Nephron progenitor cell (in vitro differentiated cells): Measurements from ENCODE around the gene STRN4.

Experiments used
- DNase-seq: peaks from one replicate; pipeline ENCODE4 v3.0.0; 2021
- H3K27ac Mint-ChIP-seq: 2 replicates; pipeline ENCODE4 v1.8.0; 2021; ENCODE audit warnings: mild to moderate bottlenecking, moderate library complexity, mixed read lengths
- H3K27me3 Mint-ChIP-seq: 2 replicates; pipeline ENCODE4 v1.8.0; 2021; ENCODE audit warnings: mild to moderate bottlenecking, low read depth, mixed read lengths; ENCODE audit not compliant: poor library complexity
- H3K36me3 Mint-ChIP-seq: 2 replicates; pipeline ENCODE4 v1.8.0; 2021; ENCODE audit warnings: low read depth, mixed read lengths
- H3K4me1 Mint-ChIP-seq: 2 replicates; pipeline ENCODE4 v1.8.0; 2021; ENCODE audit warnings: mixed read lengths
- H3K4me3 Mint-ChIP-seq: 2 replicates; pipeline ENCODE4 v1.8.0; 2021; ENCODE audit warnings: mild to moderate bottlenecking, moderate library complexity, mixed read lengths
- H3K9me3 Mint-ChIP-seq: 2 replicates; pipeline ENCODE4 v1.8.0; 2021; ENCODE audit warnings: mild to moderate bottlenecking, moderate library complexity, mixed read lengths
- TF ChIP-seq, protein P1 (sequence below): fragments of 200-600 bp; sonication (generic); IDR thresholded peaks from 2 replicates; pipeline ENCODE4 v1.5.0; 2021; ENCODE audit warnings: antibody characterized with exemption

STRN4 gene

DNA sequence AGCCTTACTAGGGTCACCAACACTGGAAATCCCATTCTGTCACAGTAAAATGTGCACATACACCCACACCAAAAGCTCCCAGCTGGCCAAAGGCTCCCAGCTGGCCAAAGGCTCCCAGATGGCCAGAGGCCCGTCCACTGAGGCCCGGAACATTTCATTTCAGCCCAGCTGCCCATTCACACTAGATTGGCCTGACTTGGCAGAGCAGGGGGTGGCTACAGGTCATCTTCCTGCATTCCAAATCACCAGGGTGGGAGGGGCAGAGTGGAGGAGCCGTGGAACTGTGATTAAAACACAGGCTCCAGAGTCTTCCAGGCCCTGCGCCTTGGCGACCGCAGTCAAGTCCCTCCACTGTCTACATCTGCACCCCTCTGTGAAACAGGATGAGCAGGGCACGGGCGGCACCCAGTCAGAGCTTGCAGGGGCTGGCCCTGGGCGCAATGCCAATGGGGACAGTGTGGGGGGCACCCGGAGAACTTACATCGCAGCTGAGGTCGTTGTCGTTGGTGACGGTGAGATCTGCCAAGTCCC lies 19.2 kb downstream of the STRN4 start:
- Mint-ChIP-seq H3K9me3 (no peaks in the 10 kb centered on the region), H3K27ac (peak overlapping the region; percentile 36), H3K36me3 (peaks cover 49% of the 10 kb centered on the region)

DNA sequence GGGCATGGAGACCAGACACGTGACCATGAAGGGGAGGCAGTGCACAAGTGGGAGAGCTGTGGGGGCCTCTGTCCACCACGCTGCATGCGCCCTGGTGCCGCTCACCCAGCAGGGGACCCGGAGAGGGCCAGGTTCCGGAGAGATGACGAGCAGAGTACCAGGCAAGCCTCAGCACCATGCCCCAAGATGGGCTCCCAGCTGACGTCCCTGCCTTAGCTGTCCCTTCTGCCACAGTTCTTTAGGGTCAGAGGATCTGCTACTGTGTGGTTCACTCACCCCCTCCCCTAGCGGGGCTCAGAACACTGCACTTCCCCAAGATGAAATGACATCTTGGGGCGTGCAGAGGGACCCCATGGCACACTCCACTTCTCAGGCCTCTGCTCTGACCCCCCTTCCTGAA lies 19.7 kb downstream of the STRN4 start:
- peaks cover 20% of the 10 kb centered on the region for H3K4me1 Mint-ChIP-seq
- peak overlapping the region; percentile 89 for H3K27ac Mint-ChIP-seq
- TF ChIP-seq, protein P1, sequence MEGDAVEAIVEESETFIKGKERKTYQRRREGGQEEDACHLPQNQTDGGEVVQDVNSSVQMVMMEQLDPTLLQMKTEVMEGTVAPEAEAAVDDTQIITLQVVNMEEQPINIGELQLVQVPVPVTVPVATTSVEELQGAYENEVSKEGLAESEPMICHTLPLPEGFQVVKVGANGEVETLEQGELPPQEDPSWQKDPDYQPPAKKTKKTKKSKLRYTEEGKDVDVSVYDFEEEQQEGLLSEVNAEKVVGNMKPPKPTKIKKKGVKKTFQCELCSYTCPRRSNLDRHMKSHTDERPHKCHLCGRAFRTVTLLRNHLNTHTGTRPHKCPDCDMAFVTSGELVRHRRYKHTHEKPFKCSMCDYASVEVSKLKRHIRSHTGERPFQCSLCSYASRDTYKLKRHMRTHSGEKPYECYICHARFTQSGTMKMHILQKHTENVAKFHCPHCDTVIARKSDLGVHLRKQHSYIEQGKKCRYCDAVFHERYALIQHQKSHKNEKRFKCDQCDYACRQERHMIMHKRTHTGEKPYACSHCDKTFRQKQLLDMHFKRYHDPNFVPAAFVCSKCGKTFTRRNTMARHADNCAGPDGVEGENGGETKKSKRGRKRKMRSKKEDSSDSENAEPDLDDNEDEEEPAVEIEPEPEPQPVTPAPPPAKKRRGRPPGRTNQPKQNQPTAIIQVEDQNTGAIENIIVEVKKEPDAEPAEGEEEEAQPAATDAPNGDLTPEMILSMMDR: no peak
- no peaks in the 10 kb centered on the region for H3K9me3 Mint-ChIP-seq
- peaks cover 47% of the 10 kb centered on the region for H3K36me3 Mint-ChIP-seq
- H3K27me3 Mint-ChIP-seq: no peaks in the 10 kb centered on the region
- no peak overlapping the region for H3K4me3 Mint-ChIP-seq
- no peak for DNase-seq

More for the DNA sequence above, 19.2 kb downstream of the STRN4 start:
- TF ChIP-seq, protein P1: no peak
- peaks cover 25% of the 10 kb centered on the region for H3K4me1 Mint-ChIP-seq
- no peaks in the 10 kb centered on the region for H3K27me3 Mint-ChIP-seq
- no peak for DNase-seq
- no peak overlapping the region for H3K4me3 Mint-ChIP-seq

DNA sequence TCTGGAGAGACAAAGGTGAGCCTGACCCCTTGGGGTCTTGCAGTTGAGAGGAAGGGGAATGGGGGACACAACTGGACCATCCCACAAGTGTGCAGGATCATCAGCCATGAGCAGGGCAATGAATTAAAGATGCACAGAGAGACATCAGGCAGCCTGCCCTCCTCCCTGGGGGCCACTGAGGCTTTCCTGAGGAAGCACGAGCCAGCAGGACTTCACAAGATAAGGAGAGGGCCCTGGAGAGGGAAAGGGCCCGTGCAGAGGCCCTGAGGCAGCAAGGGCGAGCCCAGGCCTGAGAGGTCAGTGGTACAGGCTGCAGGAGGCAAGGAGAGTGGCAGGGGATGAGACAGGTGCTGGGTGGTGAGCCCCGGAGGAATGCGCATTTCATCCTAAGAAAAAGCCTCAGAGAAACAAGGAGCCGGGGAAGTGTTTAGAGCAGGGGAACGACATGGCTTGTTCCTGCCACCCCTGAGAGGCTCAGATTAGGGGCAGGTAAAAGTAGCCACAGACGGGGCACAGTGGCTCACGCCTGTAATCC lies 20.3 kb downstream of the STRN4 start:
- no peak overlapping the region for H3K4me3 Mint-ChIP-seq
- H3K27ac Mint-ChIP-seq: peak overlapping the region; percentile 89
- H3K4me1 Mint-ChIP-seq: peaks cover 17% of the 10 kb centered on the region
- peaks cover 42% of the 10 kb centered on the region for H3K36me3 Mint-ChIP-seq
- H3K9me3 Mint-ChIP-seq: no peaks in the 10 kb centered on the region
- TF ChIP-seq, protein P1: no peak
- no peaks in the 10 kb centered on the region for H3K27me3 Mint-ChIP-seq
- no peak for DNase-seq

DNA sequence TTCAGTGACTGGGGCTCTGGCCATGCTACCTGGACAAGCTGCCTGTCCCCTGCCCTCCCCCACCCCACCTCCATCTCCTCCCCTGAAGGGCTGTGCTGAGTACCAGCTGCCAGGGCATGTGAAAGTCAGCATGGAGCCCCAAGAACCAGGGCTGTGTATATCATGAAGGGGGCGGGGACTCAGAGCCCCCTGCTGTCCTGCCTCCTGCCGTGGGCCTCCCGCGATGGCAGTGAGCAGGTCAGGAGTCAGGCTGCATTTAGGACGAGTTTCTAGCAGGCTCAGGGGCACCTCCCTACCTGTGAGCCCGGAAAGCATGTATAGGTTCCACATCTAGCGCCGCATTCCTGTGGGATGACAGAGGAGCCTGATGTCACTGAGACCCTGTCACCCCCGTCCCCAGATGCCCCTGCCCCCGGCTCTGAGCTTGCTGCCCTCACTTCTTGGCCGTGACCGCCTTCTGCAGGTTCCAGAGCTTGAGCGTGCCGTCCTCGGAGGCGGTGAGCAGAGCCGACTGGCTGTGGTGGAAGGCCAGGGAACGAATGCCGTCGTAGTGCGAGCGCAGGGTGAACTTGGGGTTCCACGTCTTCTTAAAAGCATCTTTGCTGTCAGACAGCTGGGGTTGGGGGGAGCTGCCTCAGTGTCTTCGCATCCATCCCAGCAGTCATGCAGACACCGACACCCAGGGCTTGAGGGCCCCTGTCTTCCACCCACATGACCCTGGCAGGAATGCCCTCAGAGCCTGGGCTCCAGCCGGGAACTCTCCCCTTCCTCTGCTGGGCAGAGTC lies 21.0 kb downstream of the STRN4 start:
- DNase-seq: no peak

DNA sequence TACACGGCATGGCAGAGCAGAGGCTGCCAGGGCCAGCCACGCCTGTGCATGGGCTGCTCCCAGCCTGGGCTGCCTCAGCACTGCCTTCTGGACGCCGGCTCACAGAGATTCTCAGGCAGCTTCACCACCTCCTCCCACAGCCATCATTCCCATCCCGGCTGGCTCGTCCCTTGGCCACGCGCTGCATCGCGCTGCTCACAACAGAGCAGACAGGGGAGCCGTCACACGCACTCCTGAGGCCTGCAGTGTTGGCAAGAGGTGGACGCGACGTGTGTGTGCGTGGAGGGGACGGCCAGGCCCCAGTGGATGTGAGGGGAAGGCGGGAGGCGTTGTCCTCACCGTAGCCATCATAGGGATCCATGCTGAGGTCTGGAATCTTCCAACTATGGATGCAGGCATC lies 21.8 kb downstream of the STRN4 start:
- H3K27ac Mint-ChIP-seq: no peak overlapping the region

More for the DNA sequence above, 21.0 kb downstream of the STRN4 start:
- Mint-ChIP-seq H3K4me1 (peaks cover 17% of the 10 kb centered on the region), H3K27me3 (no peaks in the 10 kb centered on the region), H3K27ac (peak overlapping the region; percentile 89), H3K9me3 (no peaks in the 10 kb centered on the region), H3K4me3 (no peak overlapping the region), H3K36me3 (peaks cover 42% of the 10 kb centered on the region)
- TF ChIP-seq, protein P1: no peak

More for the DNA sequence above, 21.8 kb downstream of the STRN4 start:
- no peaks in the 10 kb centered on the region for H3K27me3 Mint-ChIP-seq
- H3K4me3 Mint-ChIP-seq: no peak overlapping the region
- TF ChIP-seq, protein P1: no peak
- peaks cover 42% of the 10 kb centered on the region for H3K36me3 Mint-ChIP-seq
- DNase-seq: no peak
- H3K9me3 Mint-ChIP-seq: no peaks in the 10 kb centered on the region
- H3K4me1 Mint-ChIP-seq: peaks cover 17% of the 10 kb centered on the region
